ENCODE measurements around the gene PLXDC1. TPM values are rescaled to one million over a fixed set of nuclear protein-coding genes. Genes with fewer than 3 reads are reported as not detected.

Gene PLXDC1
- total RNA-seq, 1 experiment from 2014 or later = 0.75 TPM

- peaks cover 35% of the 10 kb centered on the region for H3K4me1 ChIP-seq (ENCODE audit: insufficient read depth, low read length, poor library complexity, severe bottlenecking)
- peak overlapping the region; percentile 99 for H3K27ac ChIP-seq (ENCODE audit: low read depth, low read length, poor library complexity, severe bottlenecking)
- intact Hi-C loops (cut with micrococcal nuclease; ENCODE audit: unreplicated experiment) = loop anchor here (5.0 kb wide), 1 partner anchor 38 kb away; no protein-coding TSS in a partner anchor
- POLR2A ChIA-PET (ENCODE audit: low non-redundant PET) = interaction anchor here (0.5 to 0.9 kb wide), 8 partner anchors 10 to 400 kb away, joined by 3 to 20 read pairs (median 6); partner anchors contain the start of gene PIP4K2B
- TF ChIP-seq EZH2 (IDR thresholded peaks at IDR 0.05; ENCODE audit: borderline replicate concordance, low read depth, low read length, poor library complexity, severe bottlenecking) (no peak), CTCF (conservative IDR thresholded peaks at IDR 0.05; ENCODE audit: low read depth, low read length) (no peak)
- H3K36me3 ChIP-seq (ENCODE audit: insufficient read depth, low read length, poor library complexity, severe bottlenecking) = peaks cover 33% of the 10 kb centered on the region
- no peaks in the 10 kb centered on the region for H3K27me3 ChIP-seq (replicated peaks; ENCODE audit: insufficient read depth, low read depth, low read length, poor library complexity)
- H3K9me3 ChIP-seq (ENCODE audit: low read depth, low read length, poor library complexity, severe bottlenecking) = no peaks in the 10 kb centered on the region
- peak; percentile 89 for DNase-seq (ENCODE audit: low spot score)
- CTCF ChIA-PET = interaction anchor here (0.9 to 1.2 kb wide), 4 partner anchors 35 to 47 kb away, joined by 3 to 5 read pairs (median 3); no protein-coding TSS in a partner anchor
- H3K4me3 ChIP-seq (ENCODE audit: low read depth, low read length, poor library complexity, severe bottlenecking) = peak overlapping the region; percentile 88
- no TSS peak for BruUV-seq (replicated peaks)
These were observed 48.3 kb upstream of the PLXDC1 start for GRCh38 chr17:39199820-39200069.

DNA sequence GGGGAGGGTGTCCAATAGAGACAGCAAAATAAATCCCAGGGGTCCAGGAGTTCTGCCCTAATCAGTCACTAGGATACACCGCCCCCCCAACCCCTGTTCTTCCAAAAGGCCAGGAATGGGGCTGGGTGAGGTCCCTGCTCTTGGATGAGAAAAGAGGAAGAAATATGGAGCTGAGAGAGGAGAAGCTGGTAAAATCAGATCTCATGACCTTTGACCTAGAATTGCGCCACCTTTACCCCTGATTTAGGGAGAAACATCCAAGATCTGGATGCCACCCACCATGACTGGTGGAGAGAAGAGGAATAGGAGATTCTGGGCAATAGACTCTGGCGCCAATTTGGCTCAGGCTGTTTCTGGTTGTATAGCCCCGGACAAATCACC is 46.7 kb upstream of the PLXDC1 start:
- Histone ChIP-seq H3K4me3 (ENCODE audit: low read depth, low read length, poor library complexity, severe bottlenecking) (peak overlapping the region; percentile 70), H3K27ac (ENCODE audit: low read depth, low read length, poor library complexity, severe bottlenecking) (no peak overlapping the region), H3K36me3 (ENCODE audit: insufficient read depth, low read length, poor library complexity, severe bottlenecking) (peaks cover 21% of the 10 kb centered on the region), H3K4me1 (ENCODE audit: insufficient read depth, low read length, poor library complexity, severe bottlenecking) (peaks cover 36% of the 10 kb centered on the region), H3K27me3 (replicated peaks; ENCODE audit: insufficient read depth, low read depth, low read length, poor library complexity) (no peaks in the 10 kb centered on the region), H3K9me3 (ENCODE audit: low read depth, low read length, poor library complexity, severe bottlenecking) (no peaks in the 10 kb centered on the region)
- intact Hi-C loops (cut with micrococcal nuclease; ENCODE audit: unreplicated experiment) = loop anchor here (5.0 kb wide), 1 partner anchor 39 kb away; no protein-coding TSS in a partner anchor
- POLR2A ChIA-PET (ENCODE audit: low non-redundant PET) = no interaction called here
- TF ChIP-seq EZH2 (IDR thresholded peaks at IDR 0.05; ENCODE audit: borderline replicate concordance, low read depth, low read length, poor library complexity, severe bottlenecking) (no peak), CTCF (conservative IDR thresholded peaks at IDR 0.05; ENCODE audit: low read depth, low read length) (no peak)
- CTCF ChIA-PET = no interaction called here
- no TSS peak for BruUV-seq (replicated peaks)
- no peak for DNase-seq (ENCODE audit: low spot score)

DNA sequence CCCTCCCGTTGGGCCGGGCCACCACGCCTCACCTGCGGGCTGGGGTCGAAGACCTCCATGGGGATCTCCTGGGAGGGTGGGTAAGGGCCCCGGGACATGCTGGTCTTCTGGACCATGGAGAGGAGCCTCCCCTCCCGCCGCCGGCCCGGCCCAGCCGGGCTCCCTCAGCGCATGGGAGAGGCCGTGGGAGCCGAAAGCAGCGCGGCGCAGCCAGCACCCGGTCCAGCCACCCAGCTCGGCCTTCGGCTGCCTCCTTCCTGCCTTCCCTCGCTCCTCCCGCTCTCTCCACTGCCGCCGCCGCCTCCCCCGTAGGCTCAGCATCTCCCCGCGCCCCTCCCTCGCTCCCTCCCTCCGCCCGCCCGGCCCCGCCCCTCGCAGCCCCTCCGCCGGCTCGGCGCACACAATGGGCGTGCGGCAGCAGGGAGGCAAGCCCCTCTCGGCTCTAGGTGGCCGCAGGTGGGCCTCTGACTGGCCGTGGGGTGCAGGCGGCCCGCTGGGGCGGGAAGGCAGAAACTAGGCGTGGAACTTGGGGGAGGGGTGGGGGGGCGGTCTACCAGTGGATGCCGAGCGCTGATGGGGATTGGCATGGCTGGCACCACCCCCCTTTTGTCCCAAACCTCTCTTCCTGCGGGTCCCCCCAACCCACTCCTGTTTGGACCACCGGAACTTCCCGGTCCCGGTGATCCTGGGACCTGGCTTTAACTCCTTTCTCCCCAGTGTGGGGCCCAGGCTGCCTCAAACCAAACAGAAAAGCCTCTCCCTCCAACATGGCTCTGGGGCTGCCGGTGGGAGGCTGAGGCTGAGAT is 46.1 kb upstream of the PLXDC1 start, which contains the start of gene CACNB1:
TSS of gene CACNB1 (minus strand) at position 290 of the 806 bp plus-strand sequence. CDS start at position 116, 174 bp downstream.
- peaks cover 15% of the 10 kb centered on the region for H3K36me3 ChIP-seq (ENCODE audit: insufficient read depth, low read length, poor library complexity, severe bottlenecking)
- peak; percentile 77 for DNase-seq (ENCODE audit: low spot score)
- TF ChIP-seq CTCF (conservative IDR thresholded peaks at IDR 0.05; ENCODE audit: low read depth, low read length) (no peak), EZH2 (IDR thresholded peaks at IDR 0.05; ENCODE audit: borderline replicate concordance, low read depth, low read length, poor library complexity, severe bottlenecking) (no peak)
- H3K27ac ChIP-seq (ENCODE audit: low read depth, low read length, poor library complexity, severe bottlenecking) = no peak within 1 kb of the TSS
- BruUV-seq (replicated peaks) = no TSS peak
- H3K9me3 ChIP-seq (ENCODE audit: low read depth, low read length, poor library complexity, severe bottlenecking) = no peaks in the 10 kb centered on the region
- intact Hi-C loops (cut with micrococcal nuclease; ENCODE audit: unreplicated experiment) = loop anchor here (5.0 kb wide), 1 partner anchor 40 kb away; no protein-coding TSS in a partner anchor
- peak within 1 kb of the TSS; percentile 70 for H3K4me3 ChIP-seq (ENCODE audit: low read depth, low read length, poor library complexity, severe bottlenecking)
- ChIA-PET CTCF (no interaction called here), POLR2A (ENCODE audit: low non-redundant PET) (interaction anchor here (0.6 kb wide), 1 partner anchor 115 kb away, joined by 5 read pairs; no protein-coding TSS in a partner anchor)
- peaks cover 36% of the 10 kb centered on the region for H3K4me1 ChIP-seq (ENCODE audit: insufficient read depth, low read length, poor library complexity, severe bottlenecking)
- H3K27me3 ChIP-seq (replicated peaks; ENCODE audit: insufficient read depth, low read depth, low read length, poor library complexity) = no peaks in the 10 kb centered on the region

All from A673 (cell line).